Effector CD4-positive, alpha-beta T cell (primary cell): Measurements from ENCODE around the gene PWP1.
A peak's percentile ranks its signal among the peaks of the same experiment; 100 is the strongest.

Source experiments
- DNase-seq: peaks from one replicate; pipeline ENCODE4 v3.0.0-alpha.2; 2020
- total RNA-seq: gene quantifications from one replicate; lab custom pipeline; 2026; lab: John Stamatoyannopoulos, UW

PWP1 gene
- total RNA-seq = 41.8 reads per million, percentile 64 among the genes with 10 or more reads in this experiment

- peak; percentile 95 for DNase-seq
Measured at GRCh38 chr12:107685360-107686248, at the start of gene PWP1. TSS of gene PWP1 (plus strand) at chr12:107685799. CDS start at chr12:107685900, 101 bp downstream.

- DNase-seq = no peak
Measured at GRCh38 chr12:107641154-107641553, 44.4 kb upstream of the PWP1 start.

- no peak for DNase-seq
Measured at GRCh38 chr12:107642240-107642639, 43.4 kb upstream of the PWP1 start.

GRCh38 chr12:107645630-107646333 lies 39.8 kb upstream of the PWP1 start:
- no peak for DNase-seq

GRCh38 chr12:107646436-107646835 lies 39.2 kb upstream of the PWP1 start:
- DNase-seq = no peak

GRCh38 chr12:107649661-107650061 lies 35.9 kb upstream of the PWP1 start:
- DNase-seq = no peak

- no peak for DNase-seq
Measured at GRCh38 chr12:107650977-107651376, 34.6 kb upstream of the PWP1 start.

GRCh38 chr12:107651571-107652449 lies 33.8 kb upstream of the PWP1 start:
- no peak for DNase-seq

- no peak for DNase-seq
Measured at GRCh38 chr12:107653519-107653918, 32.1 kb upstream of the PWP1 start.

GRCh38 chr12:107654873-107655272 lies 30.7 kb upstream of the PWP1 start:
- DNase-seq = no peak

- no peak for DNase-seq
Measured at GRCh38 chr12:107655281-107656065, 30.1 kb upstream of the PWP1 start.

GRCh38 chr12:107656302-107656701 lies 29.3 kb upstream of the PWP1 start:
- DNase-seq = no peak

- DNase-seq = no peak
Measured at GRCh38 chr12:107657133-107657532, 28.5 kb upstream of the PWP1 start.

- no peak for DNase-seq
Measured at GRCh38 chr12:107657621-107658020, 28.0 kb upstream of the PWP1 start.

GRCh38 chr12:107660235-107660634 lies 25.4 kb upstream of the PWP1 start:
- DNase-seq = no peak

GRCh38 chr12:107660861-107661415 lies 24.7 kb upstream of the PWP1 start:
- no peak for DNase-seq

GRCh38 chr12:107661830-107662229 lies 23.8 kb upstream of the PWP1 start:
- no peak for DNase-seq

GRCh38 chr12:107662484-107662883 lies 23.1 kb upstream of the PWP1 start:
- DNase-seq = no peak

- no peak for DNase-seq
Measured at GRCh38 chr12:107663277-107663676, 22.3 kb upstream of the PWP1 start.

GRCh38 chr12:107666009-107666408 lies 19.6 kb upstream of the PWP1 start:
- no peak for DNase-seq

GRCh38 chr12:107667464-107667863 lies 18.1 kb upstream of the PWP1 start:
- no peak for DNase-seq
